ENCODE results near the gene GRIN3A. TPM values are rescaled to one million over a fixed set of nuclear protein-coding genes. Genes with fewer than 3 reads are reported as not detected.
A peak's percentile ranks its signal among the peaks of the same experiment; 100 is the strongest.
"Not testable (repeated sequence)": the region's sequence is repeated elsewhere in the genome, so short reads cannot be mapped to it uniquely, and the experiment has no call there.

The GRIN3A gene
- total RNA-seq, 1 donor from 2014 or later = 0.81 TPM

- not testable (repeated sequence) for DNase-seq
These were observed 188.9 kb downstream of the GRIN3A start for GRCh38 chr9:101549472-101550098.

GRCh38 chr9:101543098-101543735, 195.2 kb downstream of the GRIN3A start:
- intact Hi-C loops (cut with DNase I) = no loop called here
- DNase-seq (no peak), ATAC-seq (ENCODE audit: poor library complexity) (no peak)

More at GRCh38 chr9:101549472-101550098, 188.9 kb downstream of the GRIN3A start:
- intact Hi-C loops (cut with DNase I); ATAC-seq (ENCODE audit: poor library complexity): not testable (repeated sequence)

- DNase-seq = no peak
- intact Hi-C loops (cut with DNase I) = no loop called here
- ATAC-seq (ENCODE audit: poor library complexity) = no peak
These were observed 198.4 kb downstream of the GRIN3A start for GRCh38 chr9:101540069-101540468.

DNA sequence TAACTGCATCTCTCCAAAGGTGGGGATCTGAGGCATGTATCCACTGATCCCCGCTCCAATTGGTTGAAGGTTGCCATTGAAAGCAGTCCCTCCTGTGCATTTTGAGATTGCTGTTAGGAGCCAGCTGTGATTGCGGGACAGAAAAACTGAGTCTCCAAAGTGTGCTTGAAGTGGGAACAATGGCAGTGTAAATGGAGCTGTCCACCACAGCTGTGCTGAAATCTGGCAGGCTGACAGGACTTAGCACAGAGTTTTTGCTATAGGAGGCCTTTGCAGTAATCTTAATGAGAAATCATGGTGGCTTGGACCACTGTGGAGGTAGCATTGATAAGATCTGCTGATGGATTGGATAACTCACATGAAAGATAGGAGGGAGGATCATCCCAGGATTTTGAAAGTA, 201.5 kb downstream of the GRIN3A start:
- DNase-seq (no peak), ATAC-seq (ENCODE audit: poor library complexity) (no peak)
- intact Hi-C loops (cut with DNase I) = no loop called here

DNA sequence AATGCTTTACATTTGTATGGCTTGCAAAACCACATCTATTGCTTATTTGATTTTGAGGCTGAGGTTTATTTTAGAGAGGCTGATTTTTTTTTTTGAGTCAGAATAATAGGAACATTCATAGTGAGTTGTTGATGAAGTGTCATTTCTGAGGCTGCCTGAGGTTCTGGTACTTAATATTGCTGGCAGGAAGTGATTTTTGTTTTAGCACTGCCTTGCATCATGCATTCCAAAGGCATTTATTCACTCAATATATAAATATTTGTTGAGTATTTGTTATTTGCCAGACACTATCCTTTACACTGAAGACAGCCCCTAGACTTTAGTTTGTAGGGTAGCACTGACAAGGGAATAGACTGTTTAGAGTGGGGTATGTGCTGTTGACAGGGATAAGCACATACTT, 202.1 kb downstream of the GRIN3A start:
- intact Hi-C loops (cut with DNase I) = no loop called here
- DNase-seq (no peak), ATAC-seq (ENCODE audit: poor library complexity) (no peak)

DNA sequence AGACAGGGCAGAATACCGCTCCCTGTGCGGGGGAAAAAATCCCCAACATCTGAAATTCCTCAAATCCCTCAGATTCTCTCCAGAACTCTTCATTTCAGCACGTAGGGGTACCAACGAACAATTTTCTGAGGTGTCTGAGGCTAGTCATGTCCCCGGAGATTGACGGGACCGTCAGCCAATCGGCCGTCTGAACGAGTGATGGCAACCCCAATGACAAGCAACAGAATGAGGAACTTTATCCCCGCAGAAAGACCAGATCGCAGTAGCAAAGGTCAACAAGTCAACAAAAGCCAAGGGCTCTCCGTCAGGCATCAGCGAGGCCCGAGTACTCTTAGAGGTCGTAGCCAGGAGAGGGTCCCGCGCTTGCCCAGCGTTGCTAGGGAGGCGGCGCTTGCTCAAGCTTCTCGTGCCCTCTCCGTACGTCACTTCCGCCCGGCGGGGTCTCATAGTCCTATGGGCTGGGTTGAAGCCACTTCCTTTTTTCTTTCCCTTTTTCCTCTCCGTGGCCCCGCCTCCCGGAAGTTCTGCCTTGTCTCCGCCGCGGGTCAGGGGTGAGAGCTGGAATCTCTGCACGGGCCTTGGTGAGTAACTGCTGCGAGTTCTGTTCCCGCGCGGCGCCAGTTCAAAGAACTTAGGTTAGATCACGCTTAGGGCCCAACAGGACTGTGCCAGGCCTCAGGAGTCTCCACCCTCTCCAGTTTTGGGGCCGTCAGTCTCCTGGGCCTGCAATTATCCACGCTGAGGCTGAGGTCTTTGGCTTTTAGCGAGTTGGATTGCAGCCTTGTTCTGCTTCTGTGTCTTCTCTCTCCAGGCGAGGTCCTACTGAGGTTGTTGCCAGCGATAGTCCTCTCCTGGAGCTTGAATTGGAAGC, 204.9 kb downstream of the GRIN3A start, which contains the start of gene RNF20:
Gene RNF20 (plus strand): TSS at position 520 of the 871 bp plus-strand sequence. CDS start 1,571 bp downstream, outside the sequence.
- intact Hi-C loops (cut with DNase I) = loop anchor here (5.0 kb wide), 1 partner anchor 136 kb away; the partner anchor contains the start of genes MRPL50 and ZNF189
- peak; percentile 100 for DNase-seq
- ATAC-seq (ENCODE audit: poor library complexity) = peak; percentile 98

- peak; percentile 64 for ATAC-seq (ENCODE audit: poor library complexity)
- DNase-seq = no peak
- intact Hi-C loops (cut with DNase I) = loop anchor here (2.0 to 5.0 kb wide), 2 partner anchors 73 to 133 kb away; partner anchors contain the start of genes MRPL50 and ZNF189
These were observed 208.3 kb downstream of the GRIN3A start for GRCh38 chr9:101530076-101530711.

DNA sequence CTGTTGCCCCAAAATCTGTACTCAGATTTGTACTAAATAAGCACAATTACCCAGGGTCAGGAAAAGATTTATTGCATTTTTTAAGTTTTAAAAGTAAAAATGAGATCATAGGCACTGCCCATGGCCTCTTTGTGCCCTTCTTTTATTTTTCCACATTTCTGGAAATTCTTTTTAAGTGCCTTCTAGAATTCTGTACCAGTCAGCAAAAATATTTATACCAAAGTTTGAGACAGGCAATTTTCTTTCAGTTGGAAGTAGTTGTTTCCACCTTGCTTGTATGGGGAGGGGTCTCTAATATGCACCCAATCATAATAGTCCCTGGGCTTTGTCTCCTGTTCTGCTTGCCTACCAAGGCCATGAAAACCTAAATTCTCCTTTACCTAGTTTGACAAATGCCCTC, 210.4 kb downstream of the GRIN3A start:
- DNase-seq = no peak
- no peak for ATAC-seq (ENCODE audit: poor library complexity)
- intact Hi-C loops (cut with DNase I) = no loop called here

DNA sequence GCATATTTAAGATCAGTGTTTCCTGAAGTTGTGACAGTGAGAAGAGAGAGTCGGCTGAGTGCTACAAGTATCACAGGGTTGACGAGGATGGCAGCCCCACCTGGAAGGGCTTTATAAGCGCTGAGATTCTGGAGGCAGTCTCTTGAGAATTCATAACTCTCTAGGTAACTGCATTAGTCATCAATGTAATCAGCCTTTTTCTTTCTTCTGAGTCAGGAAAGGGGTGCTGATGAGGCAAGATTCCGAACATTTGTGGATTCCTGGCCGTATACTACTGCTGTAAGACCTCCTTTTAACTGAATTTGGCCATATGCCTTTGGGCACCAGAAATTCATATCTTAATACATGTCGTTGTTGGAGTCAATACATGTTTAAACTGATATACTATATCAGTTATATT, 211.4 kb downstream of the GRIN3A start:
- no peak for DNase-seq
- no peak for ATAC-seq (ENCODE audit: poor library complexity)
- intact Hi-C loops (cut with DNase I) = no loop called here

DNA sequence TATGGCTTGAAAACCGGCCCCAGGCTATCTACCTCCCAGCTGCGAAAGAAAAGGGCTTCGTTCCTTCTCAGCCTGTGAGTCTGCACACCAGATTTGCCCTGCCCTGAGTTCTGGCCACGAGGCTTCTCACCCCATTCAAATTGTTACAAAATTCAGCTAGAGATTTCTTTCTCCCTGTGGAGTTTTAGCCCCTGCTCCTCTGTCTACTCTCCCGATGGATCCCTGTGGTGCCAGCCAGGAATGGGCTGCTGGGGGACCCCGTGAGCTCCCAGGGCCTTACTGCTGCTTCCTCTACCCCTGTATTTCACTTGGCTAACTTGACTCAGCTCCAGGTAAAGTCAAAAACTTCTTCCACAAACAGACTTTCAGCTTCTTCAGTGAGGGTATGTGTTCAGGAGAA, 214.1 kb downstream of the GRIN3A start:
- intact Hi-C loops (cut with DNase I) = no loop called here
- ATAC-seq (ENCODE audit: poor library complexity) (no peak), DNase-seq (no peak)

Other genes with a start within 250 kb of the GRIN3A start
- 40.9 TPM for gene RNF20, start 204.8 kb downstream of the GRIN3A start, total RNA-seq
- not detected for gene PPP3R2, start 143.7 kb downstream of the GRIN3A start, total RNA-seq